Uterus (tissue), 2 donors: Measurements from ENCODE around the gene TBC1D26.
"Not testable (repeated sequence)": the region's sequence is repeated elsewhere in the genome, so short reads cannot be mapped to it uniquely, and the experiment has no call there.

Experiments used
- POLR2A ChIP-seq, 2 donors: fragments of 450-650 bp; IDR thresholded peaks; one replicate each; pipeline ENCODE4 v1.6.1; 2016; ENCODE audit warnings: antibody characterized with exemption in 2 of 2, mild to moderate bottlenecking in 1 of 2, moderate library complexity in 1 of 2
- TF ChIP-seq, protein P1 (sequence below), 4 experiments: fragments of 200-600 bp in 2 of 4; fragments of 450-650 bp in 2 of 4; sonication (generic) in 2 of 4; IDR thresholded peaks; one replicate each; pipeline ENCODE4 v1.5.1; 2016 to 2019; ENCODE audit warnings: antibody characterized with exemption in 4 of 4, mild to moderate bottlenecking in 2 of 4, moderate library complexity in 1 of 4

- TF ChIP-seq, protein P1, sequence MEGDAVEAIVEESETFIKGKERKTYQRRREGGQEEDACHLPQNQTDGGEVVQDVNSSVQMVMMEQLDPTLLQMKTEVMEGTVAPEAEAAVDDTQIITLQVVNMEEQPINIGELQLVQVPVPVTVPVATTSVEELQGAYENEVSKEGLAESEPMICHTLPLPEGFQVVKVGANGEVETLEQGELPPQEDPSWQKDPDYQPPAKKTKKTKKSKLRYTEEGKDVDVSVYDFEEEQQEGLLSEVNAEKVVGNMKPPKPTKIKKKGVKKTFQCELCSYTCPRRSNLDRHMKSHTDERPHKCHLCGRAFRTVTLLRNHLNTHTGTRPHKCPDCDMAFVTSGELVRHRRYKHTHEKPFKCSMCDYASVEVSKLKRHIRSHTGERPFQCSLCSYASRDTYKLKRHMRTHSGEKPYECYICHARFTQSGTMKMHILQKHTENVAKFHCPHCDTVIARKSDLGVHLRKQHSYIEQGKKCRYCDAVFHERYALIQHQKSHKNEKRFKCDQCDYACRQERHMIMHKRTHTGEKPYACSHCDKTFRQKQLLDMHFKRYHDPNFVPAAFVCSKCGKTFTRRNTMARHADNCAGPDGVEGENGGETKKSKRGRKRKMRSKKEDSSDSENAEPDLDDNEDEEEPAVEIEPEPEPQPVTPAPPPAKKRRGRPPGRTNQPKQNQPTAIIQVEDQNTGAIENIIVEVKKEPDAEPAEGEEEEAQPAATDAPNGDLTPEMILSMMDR (IDR thresholded peaks at IDR 0.05): not testable (repeated sequence)
- TF ChIP-seq POLR2A (IDR thresholded peaks at IDR 0.05): not testable (repeated sequence)
Observed at GRCh38 chr17:15740041-15740440, 8.0 kb downstream of the TBC1D26 start.
